IPS-15b (cell line): ENCODE results near the gene KCNQ1.

Experiments used
- H3K27me3 ChIP-seq: one replicate; pipeline ENCODE4 v1.6.1; 2013; ENCODE audit warnings: low read length; ENCODE audit not compliant: control insufficient read depth, insufficient read depth
- H3K36me3 ChIP-seq: one replicate; pipeline ENCODE4 v1.6.1; 2013; ENCODE audit warnings: low read length; ENCODE audit not compliant: control insufficient read depth, insufficient read depth
- H3K4me1 ChIP-seq: one replicate; pipeline ENCODE4 v1.6.1; 2013; ENCODE audit warnings: mild to moderate bottlenecking, low read length; ENCODE audit not compliant: control insufficient read depth, insufficient read depth
- H3K4me3 ChIP-seq: one replicate; pipeline ENCODE4 v1.5.1; 2013; ENCODE audit warnings: low read depth, low read length
- H3K9ac ChIP-seq: one replicate; pipeline ENCODE4 v1.6.1; 2013; ENCODE audit warnings: low read depth, mild to moderate bottlenecking, low read length
- H3K9me3 ChIP-seq: one replicate; pipeline ENCODE4 v1.6.1; 2013; ENCODE audit warnings: mild to moderate bottlenecking, low read length; ENCODE audit not compliant: control insufficient read depth, insufficient read depth

The KCNQ1 gene

DNA sequence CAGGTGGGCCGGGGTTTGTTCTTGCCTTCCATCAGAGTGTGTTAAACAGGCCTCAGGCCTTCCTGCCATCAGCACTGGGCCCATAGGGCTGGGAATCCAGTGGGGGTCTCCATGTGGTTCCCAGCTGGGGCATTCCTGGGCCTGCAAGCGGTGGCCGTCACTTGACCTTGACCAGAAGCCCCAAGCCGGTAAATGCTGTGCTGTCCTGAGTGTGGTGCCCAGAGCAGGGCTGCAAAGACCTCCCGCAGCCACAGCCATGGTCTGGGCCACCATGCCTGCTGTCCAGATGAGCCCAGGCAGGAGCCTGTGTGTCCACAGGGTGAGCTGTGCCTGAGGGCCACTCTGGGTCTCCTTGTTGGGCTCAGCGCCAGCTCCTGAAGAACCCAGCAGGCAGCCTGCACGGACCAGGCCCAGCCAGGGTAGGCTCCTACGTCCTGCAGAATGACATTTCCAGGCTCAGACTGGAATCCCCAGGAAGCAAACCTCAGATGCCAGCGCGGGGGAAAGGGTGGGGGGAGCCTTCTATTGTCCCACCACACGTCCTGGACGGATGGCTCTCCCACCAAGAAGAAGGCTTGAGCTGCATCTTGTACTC, 137.6 kb downstream of the KCNQ1 start:
- no peak overlapping the region for H3K4me3 ChIP-seq
- H3K9ac ChIP-seq: no peak overlapping the region
- H3K36me3 ChIP-seq: no peaks in the 10 kb centered on the region
- peaks cover 8% of the 10 kb centered on the region for H3K27me3 ChIP-seq
- H3K9me3 ChIP-seq: no peaks in the 10 kb centered on the region
- H3K4me1 ChIP-seq: peaks cover 2% of the 10 kb centered on the region

DNA sequence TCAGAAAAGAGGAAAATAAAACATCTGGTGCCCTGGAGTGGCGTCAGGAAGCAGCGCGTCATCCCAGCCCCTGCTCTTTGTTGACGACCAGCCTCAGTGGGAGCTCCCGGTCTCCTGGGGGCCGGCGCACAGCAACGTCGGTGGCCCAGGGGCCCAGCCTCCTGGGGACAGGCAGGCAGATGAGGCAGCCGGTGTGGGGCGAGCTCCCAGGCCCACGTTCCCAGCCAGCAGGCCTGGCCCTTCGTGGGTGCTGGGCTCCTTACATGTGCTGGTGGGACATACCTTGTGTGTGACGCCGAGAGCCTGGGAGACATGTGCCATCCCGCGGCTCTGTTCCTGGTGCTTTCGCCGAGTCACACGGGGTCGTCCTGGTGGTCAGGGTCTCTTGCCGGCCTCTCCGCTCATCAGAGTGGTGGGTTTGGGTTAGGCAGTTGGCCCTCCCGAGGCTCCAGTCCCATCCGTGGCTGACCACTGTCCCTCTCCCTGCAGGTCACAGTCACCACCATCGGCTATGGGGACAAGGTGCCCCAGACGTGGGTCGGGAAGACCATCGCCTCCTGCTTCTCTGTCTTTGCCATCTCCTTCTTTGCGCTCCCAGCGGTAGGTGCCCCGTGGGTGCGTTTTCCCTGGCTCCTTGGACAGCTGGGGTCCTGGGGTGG, 138.3 kb downstream of the KCNQ1 start:
- no peaks in the 10 kb centered on the region for H3K36me3 ChIP-seq
- H3K9ac ChIP-seq: no peak overlapping the region
- H3K9me3 ChIP-seq: no peaks in the 10 kb centered on the region
- no peaks in the 10 kb centered on the region for H3K4me1 ChIP-seq
- H3K27me3 ChIP-seq: peaks cover 8% of the 10 kb centered on the region
- no peak overlapping the region for H3K4me3 ChIP-seq

DNA sequence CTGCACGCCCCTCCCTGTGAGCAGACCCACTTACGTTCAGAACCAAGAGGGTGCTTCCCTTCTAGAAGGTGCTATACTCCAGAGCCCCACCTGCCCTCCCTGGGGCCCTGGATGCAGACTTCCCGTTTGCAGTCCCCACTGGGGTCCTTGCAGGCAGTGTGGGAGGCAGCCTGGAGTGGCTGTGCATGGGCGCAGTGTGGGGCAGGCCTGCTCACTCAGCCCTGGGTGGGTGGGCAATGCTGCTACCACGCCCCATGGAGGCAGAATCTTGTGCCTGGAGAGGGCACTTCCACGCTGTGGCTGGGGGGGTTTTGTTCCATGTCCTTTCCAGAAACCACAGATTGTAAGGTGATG, 138.8 kb downstream of the KCNQ1 start:
- no peaks in the 10 kb centered on the region for H3K4me1 ChIP-seq
- no peaks in the 10 kb centered on the region for H3K36me3 ChIP-seq
- H3K4me3 ChIP-seq: no peak overlapping the region
- H3K27me3 ChIP-seq: peaks cover 8% of the 10 kb centered on the region
- no peak overlapping the region for H3K9ac ChIP-seq
- no peaks in the 10 kb centered on the region for H3K9me3 ChIP-seq

DNA sequence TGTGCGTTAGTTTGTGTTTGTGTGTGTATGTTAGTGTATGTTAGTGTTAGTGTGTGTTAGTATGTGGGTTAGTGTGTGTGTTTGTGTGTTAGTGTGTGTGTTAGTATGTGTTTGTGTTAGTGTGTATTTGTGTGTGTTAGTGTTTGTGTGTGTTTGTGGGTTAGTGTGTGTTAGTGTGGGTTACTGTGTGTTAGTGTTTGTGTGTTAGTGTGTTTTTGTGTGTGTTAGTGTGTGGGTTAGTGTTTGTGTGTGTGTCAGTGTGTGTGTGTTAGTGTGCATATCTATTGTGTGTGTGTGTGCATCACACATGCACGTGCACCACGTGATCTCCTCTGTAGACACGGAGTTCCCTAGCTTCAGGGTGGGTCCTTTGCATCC, 139.6 kb downstream of the KCNQ1 start:
- no peaks in the 10 kb centered on the region for H3K9me3 ChIP-seq
- H3K4me3 ChIP-seq: no peak overlapping the region
- H3K9ac ChIP-seq: no peak overlapping the region
- H3K4me1 ChIP-seq: no peaks in the 10 kb centered on the region
- H3K27me3 ChIP-seq: peaks cover 8% of the 10 kb centered on the region
- H3K36me3 ChIP-seq: no peaks in the 10 kb centered on the region

DNA sequence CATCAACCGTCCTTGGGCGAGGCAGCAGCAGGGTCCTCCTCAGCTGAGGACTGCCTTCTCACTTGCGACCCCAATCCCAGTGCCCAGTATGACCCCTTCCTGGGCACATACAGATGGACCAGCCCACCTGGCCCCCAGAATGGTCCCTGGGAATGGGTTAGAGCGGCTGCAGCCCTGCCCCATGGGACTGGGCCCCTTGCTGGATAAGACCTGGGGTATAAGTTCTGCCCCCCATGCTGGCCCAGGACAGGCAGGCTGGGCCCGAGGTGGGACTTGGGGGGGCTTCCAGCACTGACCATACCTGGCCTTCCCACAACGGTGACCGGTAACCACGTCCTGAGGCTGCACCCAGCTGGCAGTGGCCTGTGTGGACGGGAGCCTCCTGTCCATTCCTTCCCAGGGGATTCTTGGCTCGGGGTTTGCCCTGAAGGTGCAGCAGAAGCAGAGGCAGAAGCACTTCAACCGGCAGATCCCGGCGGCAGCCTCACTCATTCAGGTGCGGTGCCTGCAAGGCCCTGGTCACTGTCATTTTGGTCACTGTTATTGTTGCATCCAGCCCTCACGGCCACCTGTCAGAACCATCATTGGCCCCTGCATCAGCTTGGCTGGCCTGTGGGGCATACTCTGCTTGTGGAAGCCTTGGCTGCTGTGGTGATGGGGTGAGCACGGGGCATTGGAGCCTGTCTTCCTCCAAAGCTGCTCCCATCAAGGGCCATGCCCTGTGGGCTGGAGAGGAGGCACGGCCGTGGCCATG, 140.2 kb downstream of the KCNQ1 start:
- peaks cover 8% of the 10 kb centered on the region for H3K27me3 ChIP-seq
- no peak overlapping the region for H3K9ac ChIP-seq
- no peak overlapping the region for H3K4me3 ChIP-seq
- no peaks in the 10 kb centered on the region for H3K36me3 ChIP-seq
- no peaks in the 10 kb centered on the region for H3K4me1 ChIP-seq
- H3K9me3 ChIP-seq: no peaks in the 10 kb centered on the region

DNA sequence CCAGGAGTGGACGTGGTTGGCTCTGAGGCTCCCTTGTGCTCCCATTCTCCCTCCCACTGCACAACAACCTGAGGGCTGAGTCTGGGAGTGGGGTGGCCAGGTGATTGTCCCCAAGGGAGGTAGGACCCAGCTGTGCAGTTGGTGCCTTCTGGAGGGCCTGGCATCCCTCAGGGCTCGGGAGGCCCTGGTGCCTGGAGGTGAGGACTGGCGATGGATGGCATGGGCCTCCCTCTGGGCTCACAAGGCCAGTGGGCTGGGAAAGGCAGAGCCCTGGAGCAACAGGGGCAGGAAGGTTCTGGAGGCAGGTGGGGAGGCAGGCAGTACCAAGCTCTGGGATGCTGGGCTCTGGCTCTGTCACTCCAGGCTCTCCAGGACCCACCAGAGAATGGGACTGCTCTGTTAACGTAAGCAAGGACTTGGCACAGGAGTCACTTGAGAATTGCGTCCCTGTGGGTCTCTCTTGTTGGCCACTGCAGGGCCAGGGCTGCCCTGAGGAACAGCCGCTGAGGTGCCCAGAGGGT, 140.8 kb downstream of the KCNQ1 start:
- peaks cover 12% of the 10 kb centered on the region for H3K27me3 ChIP-seq
- no peak overlapping the region for H3K9ac ChIP-seq
- H3K9me3 ChIP-seq: no peaks in the 10 kb centered on the region
- no peaks in the 10 kb centered on the region for H3K36me3 ChIP-seq
- H3K4me3 ChIP-seq: no peak overlapping the region
- H3K4me1 ChIP-seq: no peaks in the 10 kb centered on the region

DNA sequence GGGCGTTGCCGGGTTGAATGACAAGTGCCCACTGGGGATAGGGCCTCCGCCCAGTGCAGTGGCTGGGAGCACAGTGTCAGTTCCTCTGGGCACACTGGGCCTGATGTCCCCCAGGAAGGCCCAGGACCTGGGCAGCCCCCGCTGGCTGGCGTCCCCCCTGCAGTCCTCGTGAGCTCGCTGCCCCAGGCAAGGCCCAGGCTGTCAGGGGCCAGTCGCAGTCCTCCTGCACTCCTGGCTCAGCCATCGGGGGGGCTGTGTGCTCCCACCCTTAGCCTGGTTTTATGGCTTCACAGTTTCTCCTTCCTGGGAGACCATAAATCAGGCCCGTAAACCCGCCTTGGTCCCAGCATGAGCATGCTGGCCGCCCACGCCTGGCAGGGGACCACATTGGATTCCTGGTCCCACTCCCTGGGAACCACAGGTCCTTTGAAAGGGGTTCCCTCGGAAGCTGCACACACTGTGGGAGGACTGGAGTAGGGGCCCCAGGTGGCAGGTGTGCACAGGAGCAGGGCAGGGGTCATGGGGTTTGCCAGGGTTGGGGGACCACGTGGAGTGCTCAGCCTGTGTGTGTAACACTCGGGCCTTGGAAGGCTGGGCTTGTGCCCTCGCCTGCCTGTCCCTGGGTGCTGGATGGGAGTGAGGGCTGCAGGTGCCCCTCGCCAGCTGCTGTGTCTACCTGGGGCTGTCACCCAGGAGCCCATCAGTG, 141.4 kb downstream of the KCNQ1 start:
- Histone ChIP-seq H3K4me1 (no peaks in the 10 kb centered on the region), H3K27me3 (peaks cover 16% of the 10 kb centered on the region), H3K4me3 (no peak overlapping the region), H3K9ac (no peak overlapping the region), H3K9me3 (no peaks in the 10 kb centered on the region), H3K36me3 (no peaks in the 10 kb centered on the region)

DNA sequence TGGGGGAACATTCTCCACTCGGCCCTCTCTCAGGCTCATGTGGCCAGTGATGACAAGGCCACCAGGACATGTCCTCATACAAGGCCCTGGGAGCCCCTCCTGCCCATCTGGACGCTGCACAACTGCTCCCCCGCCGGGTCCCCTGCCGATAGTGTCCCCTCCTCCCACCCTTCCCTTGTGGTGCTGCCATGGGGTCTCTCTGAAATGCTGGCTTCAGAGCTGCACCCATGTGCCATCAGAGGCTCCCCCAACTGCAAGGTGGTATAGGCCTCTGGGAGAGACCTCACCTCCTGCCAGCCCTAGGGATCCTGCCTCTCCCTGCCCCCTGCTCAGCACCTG, 142.0 kb downstream of the KCNQ1 start:
- no peaks in the 10 kb centered on the region for H3K4me1 ChIP-seq
- no peak overlapping the region for H3K9ac ChIP-seq
- peaks cover 20% of the 10 kb centered on the region for H3K27me3 ChIP-seq
- H3K36me3 ChIP-seq: no peaks in the 10 kb centered on the region
- H3K4me3 ChIP-seq: no peak overlapping the region
- H3K9me3 ChIP-seq: no peaks in the 10 kb centered on the region

DNA sequence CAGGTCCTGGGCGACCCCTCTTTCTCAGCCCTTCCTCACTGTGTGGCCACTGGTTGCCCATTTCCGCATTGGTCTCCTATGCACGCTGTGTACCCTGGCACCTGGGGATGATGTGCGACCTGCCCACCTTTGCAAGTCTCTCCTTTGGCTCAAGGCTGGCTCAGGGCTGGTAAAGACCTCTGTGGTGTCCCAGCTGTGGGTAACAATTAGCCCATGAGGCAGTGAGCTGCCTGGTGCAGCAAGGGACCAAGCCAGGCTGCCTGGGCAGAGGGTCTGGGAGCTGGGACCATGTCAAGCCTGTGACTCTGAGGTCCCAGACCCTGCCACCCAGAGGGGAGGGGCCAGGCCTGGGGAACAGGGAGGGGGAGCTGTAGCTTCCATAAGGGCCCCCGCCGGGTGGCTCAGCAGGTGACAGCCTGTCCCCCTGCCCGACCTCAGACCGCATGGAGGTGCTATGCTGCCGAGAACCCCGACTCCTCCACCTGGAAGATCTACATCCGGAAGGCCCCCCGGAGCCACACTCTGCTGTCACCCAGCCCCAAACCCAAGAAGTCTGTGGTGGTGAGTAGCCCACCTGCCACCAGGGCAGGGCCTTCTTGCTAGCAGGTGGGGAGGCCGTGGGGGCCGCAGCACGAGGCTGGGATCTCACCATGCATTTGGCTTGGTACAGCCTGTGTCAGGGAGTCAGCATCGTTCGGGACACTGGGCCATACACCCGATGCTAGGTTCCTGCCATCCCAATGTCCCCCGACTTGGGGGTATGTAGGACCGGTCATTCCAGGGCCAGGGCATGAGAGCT, 142.5 kb downstream of the KCNQ1 start:
- peaks cover 26% of the 10 kb centered on the region for H3K27me3 ChIP-seq
- H3K4me1 ChIP-seq: no peaks in the 10 kb centered on the region

DNA sequence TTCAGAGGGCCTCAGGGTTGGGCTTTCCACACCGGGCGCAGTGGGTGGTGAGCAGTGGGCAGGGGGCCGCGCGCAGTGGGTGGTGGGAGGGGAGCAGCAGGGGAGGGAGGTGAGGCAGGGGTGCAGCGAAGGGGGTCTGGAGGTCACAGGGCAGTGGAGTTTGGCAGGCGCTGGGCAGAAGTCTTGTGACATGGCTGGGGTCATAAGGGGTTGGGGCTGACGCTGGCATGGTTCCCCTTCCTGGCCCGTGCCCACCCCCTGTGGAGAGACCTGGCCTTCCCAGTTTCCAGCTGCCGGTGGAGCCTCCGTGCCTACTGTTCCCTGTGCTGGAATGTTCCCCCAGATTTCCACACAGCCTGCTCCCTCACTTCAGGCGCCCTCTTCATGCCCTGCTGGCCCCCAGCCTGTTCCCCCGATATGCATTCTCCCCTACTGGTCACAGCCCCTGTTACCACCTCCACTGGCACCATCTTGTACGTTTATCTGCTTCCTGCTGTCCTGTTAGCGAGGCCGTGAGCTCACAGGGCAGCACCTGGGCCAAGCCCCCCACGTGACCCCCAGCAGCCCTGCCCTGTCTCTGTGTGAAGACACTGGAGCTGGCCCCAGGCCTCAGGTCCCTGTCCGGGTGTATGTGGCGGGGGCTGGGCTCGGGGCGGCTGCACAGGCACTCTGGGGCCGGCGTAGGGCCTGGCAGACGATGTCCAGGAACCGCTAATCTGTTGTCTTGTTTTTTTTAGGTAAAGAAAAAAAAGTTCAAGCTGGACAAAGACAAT, 143.4 kb downstream of the KCNQ1 start:
- Histone ChIP-seq H3K4me1 (no peaks in the 10 kb centered on the region), H3K9ac (no peak overlapping the region), H3K36me3 (no peaks in the 10 kb centered on the region), H3K4me3 (no peak overlapping the region), H3K27me3 (peaks cover 34% of the 10 kb centered on the region), H3K9me3 (no peaks in the 10 kb centered on the region)

More for the DNA sequence above, 142.5 kb downstream of the KCNQ1 start:
- H3K4me3 ChIP-seq: no peak overlapping the region
- no peaks in the 10 kb centered on the region for H3K9me3 ChIP-seq
- H3K9ac ChIP-seq: no peak overlapping the region
- H3K36me3 ChIP-seq: no peaks in the 10 kb centered on the region
